GM12865 (cell line): ENCODE results near the gene CENPQ.

ENCODE experiments used
- DNase-seq: peaks from one replicate; pipeline ENCODE4 v3.0.0; 2010; ENCODE audit warnings: low read depth
- H3K4me3 ChIP-seq: 2 replicates; pipeline ENCODE4 v1.5.1; 2011; ENCODE audit warnings: mild to moderate bottlenecking, low read depth, low read length, control low read depth
- TF ChIP-seq, protein P1 (sequence below): IDR thresholded peaks from 2 replicates; pipeline ENCODE4 v1.5.1; 2011; ENCODE audit warnings: low read length, control low read depth, low read depth, inconsistent platforms; ENCODE audit not compliant: insufficient read depth; ENCODE audit errors: missing control alignments

Gene CENPQ

GRCh38 chr6:49517919-49518318 is 54.7 kb downstream of the CENPQ start:
- H3K4me3 ChIP-seq = no peak overlapping the region
- no peak for DNase-seq
- TF ChIP-seq, protein P1, sequence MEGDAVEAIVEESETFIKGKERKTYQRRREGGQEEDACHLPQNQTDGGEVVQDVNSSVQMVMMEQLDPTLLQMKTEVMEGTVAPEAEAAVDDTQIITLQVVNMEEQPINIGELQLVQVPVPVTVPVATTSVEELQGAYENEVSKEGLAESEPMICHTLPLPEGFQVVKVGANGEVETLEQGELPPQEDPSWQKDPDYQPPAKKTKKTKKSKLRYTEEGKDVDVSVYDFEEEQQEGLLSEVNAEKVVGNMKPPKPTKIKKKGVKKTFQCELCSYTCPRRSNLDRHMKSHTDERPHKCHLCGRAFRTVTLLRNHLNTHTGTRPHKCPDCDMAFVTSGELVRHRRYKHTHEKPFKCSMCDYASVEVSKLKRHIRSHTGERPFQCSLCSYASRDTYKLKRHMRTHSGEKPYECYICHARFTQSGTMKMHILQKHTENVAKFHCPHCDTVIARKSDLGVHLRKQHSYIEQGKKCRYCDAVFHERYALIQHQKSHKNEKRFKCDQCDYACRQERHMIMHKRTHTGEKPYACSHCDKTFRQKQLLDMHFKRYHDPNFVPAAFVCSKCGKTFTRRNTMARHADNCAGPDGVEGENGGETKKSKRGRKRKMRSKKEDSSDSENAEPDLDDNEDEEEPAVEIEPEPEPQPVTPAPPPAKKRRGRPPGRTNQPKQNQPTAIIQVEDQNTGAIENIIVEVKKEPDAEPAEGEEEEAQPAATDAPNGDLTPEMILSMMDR = no peak

- no peak overlapping the region for H3K4me3 ChIP-seq
- TF ChIP-seq, protein P1 = no peak
- peak; percentile 8 for DNase-seq
Measured at GRCh38 chr6:49519660-49520059, 56.5 kb downstream of the CENPQ start.

GRCh38 chr6:49522710-49523593 is 59.8 kb downstream of the CENPQ start:
- TF ChIP-seq, protein P1 = no peak
- no peak overlapping the region for H3K4me3 ChIP-seq
- DNase-seq = no peak

GRCh38 chr6:49523901-49524300 is 60.7 kb downstream of the CENPQ start:
- TF ChIP-seq, protein P1 = no peak
- no peak for DNase-seq
- H3K4me3 ChIP-seq = no peak overlapping the region

GRCh38 chr6:49524541-49524940 is 61.4 kb downstream of the CENPQ start:
- no peak for DNase-seq

GRCh38 chr6:49526598-49526997 is 63.4 kb downstream of the CENPQ start:
- no peak overlapping the region for H3K4me3 ChIP-seq
- no peak for DNase-seq
- TF ChIP-seq, protein P1 = no peak

More at GRCh38 chr6:49524541-49524940, 61.4 kb downstream of the CENPQ start:
- no peak overlapping the region for H3K4me3 ChIP-seq
- TF ChIP-seq, protein P1 = no peak
